BLaER1 (cell line): ENCODE results near the gene ADM2.

Experiments
- H3K27ac ChIP-seq: shearing (Covaris generic); formaldehyde crosslinking; 2 replicates; pipeline ENCODE4 v1.8.1; 2022
- H3K27me3 ChIP-seq: shearing (Covaris generic); formaldehyde crosslinking; 2 replicates; pipeline ENCODE4 v1.8.1; 2022
- H3K36me3 ChIP-seq: shearing (Covaris generic); formaldehyde crosslinking; 2 replicates; pipeline ENCODE4 v1.8.1; 2022
- H3K4me1 ChIP-seq: shearing (Covaris generic); formaldehyde crosslinking; 2 replicates; pipeline ENCODE4 v1.8.1; 2022
- H3K4me2 ChIP-seq: shearing (Covaris generic); formaldehyde crosslinking; 2 replicates; pipeline ENCODE4 v1.8.1; 2022
- H3K4me3 ChIP-seq: shearing (Covaris generic); formaldehyde crosslinking; 2 replicates; pipeline ENCODE4 v1.8.1; 2022
- H3K9ac ChIP-seq: shearing (Covaris generic); formaldehyde crosslinking; 2 replicates; pipeline ENCODE4 v1.8.1; 2022
- H3K9me3 ChIP-seq: shearing (Covaris generic); formaldehyde crosslinking; 2 replicates; pipeline ENCODE4 v1.8.1; 2022
- H4K20me1 ChIP-seq: shearing (Covaris generic); formaldehyde crosslinking; 2 replicates; pipeline ENCODE4 v1.8.1; 2022
- Cebpa-rat ChIP-seq: shearing (Covaris generic); IDR thresholded peaks from 2 replicates; pipeline ENCODE4 v1.8.1; 2022

The ADM2 gene

DNA sequence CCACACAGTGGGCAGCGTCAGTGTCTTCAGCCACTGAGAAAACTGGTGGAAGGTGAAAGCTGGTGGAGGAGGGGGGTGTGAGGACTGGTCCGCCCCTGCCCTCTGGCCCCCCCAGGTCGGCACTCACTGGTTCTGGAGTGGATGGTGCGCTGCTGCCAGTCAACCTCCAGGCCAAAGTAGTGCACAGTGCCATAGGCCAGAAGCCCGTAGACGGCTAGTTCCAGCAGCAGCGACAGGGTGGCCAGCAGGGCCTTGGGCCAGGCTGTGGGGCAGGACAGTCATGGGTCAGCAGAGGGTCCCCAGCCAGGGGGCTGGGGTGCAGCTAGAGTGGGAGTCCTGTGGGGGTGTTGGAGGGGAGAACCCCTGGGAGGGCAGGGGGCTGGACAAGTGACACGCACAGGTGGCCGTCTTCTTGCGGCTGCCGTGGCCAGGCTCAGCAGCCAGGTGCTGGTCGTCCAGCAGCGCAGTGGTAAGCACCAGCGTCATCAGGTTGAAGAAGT lies 24.0 kb downstream of the ADM2 start:
- Histone ChIP-seq H3K4me2 (peak overlapping the region; percentile 99), H3K9me3 (no peaks in the 10 kb centered on the region), H3K9ac (peak overlapping the region; percentile 92), H3K4me3 (no peak overlapping the region), H3K27ac (peak overlapping the region; percentile 89), H3K4me1 (peaks cover 55% of the 10 kb centered on the region), H4K20me1 (peaks cover 56% of the 10 kb centered on the region), H3K36me3 (peaks cover 41% of the 10 kb centered on the region), H3K27me3 (no peaks in the 10 kb centered on the region)
- no peak for TF ChIP-seq Cebpa-rat

DNA sequence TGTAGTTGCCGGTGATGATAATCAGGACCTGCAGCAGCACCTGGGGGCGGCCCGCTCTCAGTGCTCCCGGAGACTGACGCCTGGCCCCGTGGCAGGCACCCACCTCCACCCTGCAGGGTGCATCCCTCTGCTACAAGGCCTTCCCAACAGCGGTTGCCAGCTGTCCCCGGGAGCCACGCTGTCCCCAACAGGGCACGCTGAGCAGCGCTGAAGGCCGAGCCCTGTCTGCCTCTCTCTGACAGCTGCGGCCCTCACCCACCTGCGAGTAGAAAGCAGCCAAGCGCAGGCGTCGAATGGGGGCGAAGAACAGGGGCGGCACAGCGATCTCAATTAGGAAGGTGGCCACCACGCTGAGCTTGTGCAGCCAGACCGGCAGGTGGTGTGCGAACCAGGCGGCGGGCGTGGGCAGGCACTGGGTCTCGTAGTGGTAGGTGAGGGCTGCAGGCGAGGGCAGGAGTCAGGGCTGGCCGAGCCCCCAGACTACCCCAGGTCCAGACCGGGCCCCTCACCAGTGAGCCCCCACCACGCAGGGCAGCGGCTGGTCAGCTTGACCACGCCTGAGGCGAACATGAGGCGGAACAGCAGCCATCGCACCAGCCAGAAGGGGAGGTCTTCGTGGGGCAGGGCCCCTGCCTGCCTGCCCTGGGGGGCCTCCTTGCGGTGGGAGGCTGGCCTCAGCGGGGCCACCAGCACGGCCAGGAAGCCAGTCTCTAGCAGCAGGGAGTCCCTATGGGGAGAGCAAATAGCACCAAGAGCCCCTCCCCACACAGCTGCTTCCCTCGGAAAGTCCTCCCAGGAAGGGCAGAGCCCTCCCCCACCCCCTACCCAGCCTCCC lies 24.6 kb downstream of the ADM2 start:
- H3K9ac ChIP-seq, result peak overlapping the region; percentile 92
- peak overlapping the region; percentile 94 for H3K4me3 ChIP-seq
- no peaks in the 10 kb centered on the region for H3K27me3 ChIP-seq
- no peak for TF ChIP-seq Cebpa-rat
- no peaks in the 10 kb centered on the region for H3K9me3 ChIP-seq
- peaks cover 45% of the 10 kb centered on the region for H3K36me3 ChIP-seq
- H3K27ac ChIP-seq, result peak overlapping the region; percentile 89
- H3K4me2 ChIP-seq, result peak overlapping the region; percentile 99
- peaks cover 56% of the 10 kb centered on the region for H4K20me1 ChIP-seq
- H3K4me1 ChIP-seq, result peaks cover 57% of the 10 kb centered on the region

DNA sequence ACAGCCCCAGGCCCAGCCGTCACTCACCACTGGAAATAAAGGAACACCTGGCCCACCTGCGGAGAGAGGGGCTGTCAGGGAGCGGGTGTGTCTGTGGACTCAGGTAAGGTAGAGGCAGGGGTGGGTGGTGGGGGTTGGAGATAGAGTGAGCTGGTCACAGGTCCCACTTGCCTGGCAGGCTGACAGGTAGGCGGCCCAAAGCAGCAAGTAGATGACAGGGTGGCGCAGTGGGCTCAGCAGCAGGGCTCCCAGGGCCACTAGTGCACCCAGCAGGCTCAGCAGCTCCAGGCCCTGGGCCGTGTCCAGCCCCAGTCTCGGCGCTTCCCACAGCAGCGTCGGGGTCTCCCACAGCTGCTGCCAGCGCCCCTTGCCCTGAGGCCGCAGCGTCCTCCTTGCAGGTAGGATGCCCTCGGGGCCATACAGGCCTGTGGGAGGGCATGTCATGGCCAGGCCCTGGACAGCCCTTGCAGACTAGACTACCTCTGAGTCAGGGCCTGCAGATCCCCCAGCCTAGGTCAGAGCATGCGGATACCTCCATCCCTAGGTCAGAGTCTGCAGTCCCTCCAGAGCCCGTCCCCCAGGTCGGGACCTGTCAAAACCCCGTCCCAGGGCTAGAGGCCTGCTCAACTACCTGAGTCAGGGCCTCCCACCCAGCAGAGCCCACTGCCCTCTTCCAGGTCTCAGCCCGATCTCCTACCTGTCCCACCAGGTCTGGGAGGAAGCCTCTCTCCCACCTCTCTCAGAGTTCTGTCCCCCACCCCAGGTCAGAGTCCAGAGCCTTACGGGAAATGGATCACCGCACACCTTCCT lies 25.5 kb downstream of the ADM2 start:
- H3K4me2 ChIP-seq, result peak overlapping the region; percentile 99
- H3K27me3 ChIP-seq, result no peaks in the 10 kb centered on the region
- H3K36me3 ChIP-seq, result peaks cover 49% of the 10 kb centered on the region
- no peak for TF ChIP-seq Cebpa-rat
- peaks cover 57% of the 10 kb centered on the region for H3K4me1 ChIP-seq
- peak overlapping the region; percentile 89 for H3K27ac ChIP-seq
- peak overlapping the region; percentile 92 for H3K9ac ChIP-seq
- H4K20me1 ChIP-seq, result peaks cover 56% of the 10 kb centered on the region
- peak overlapping the region; percentile 94 for H3K4me3 ChIP-seq
- no peaks in the 10 kb centered on the region for H3K9me3 ChIP-seq

DNA sequence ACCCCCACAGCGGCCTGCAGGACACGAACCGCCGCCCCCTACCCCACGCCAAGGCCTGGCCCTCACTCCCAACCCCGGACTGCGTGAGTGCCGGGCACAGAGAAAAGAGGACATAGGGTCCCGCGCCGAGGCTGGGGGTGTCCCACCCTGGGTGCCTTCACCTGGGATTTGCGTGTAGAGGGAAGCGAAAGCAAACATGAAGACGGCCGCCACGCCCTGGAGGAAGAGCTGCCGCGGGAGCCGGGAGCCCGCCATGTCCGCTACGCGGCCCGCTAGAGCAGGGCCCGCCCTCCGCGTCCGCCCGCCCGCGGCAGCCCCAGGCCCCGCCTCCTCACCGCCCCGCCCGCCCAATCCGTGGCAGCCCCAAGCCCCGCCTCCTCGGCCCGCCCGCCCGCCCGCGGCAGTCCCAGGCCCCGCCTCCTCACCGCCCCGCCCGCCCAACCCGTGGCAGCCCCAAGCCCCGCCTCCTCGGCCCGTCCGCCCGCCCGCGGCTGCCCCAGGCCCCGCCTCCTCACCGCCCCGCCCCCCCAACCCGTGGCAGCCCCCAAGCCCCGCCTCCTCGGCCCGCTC lies 26.2 kb downstream of the ADM2 start, which contains the start of gene LMF2:
Gene LMF2, minus strand, starts transcription at position 282 of the 570 bp plus-strand sequence. Its CDS starts 27 bp downstream, at position 255.
- Histone ChIP-seq H3K27me3 (no peaks in the 10 kb centered on the region), H3K4me1 (peaks cover 56% of the 10 kb centered on the region), H3K9me3 (no peaks in the 10 kb centered on the region), H3K36me3 (peaks cover 49% of the 10 kb centered on the region), H4K20me1 (peaks cover 55% of the 10 kb centered on the region), H3K4me3 (peak within 1 kb of the TSS; percentile 94), H3K9ac (peak within 1 kb of the TSS; percentile 92), H3K27ac (peak within 1 kb of the TSS; percentile 89), H3K4me2 (peak within 1 kb of the TSS; percentile 99)
- no peak for TF ChIP-seq Cebpa-rat

DNA sequence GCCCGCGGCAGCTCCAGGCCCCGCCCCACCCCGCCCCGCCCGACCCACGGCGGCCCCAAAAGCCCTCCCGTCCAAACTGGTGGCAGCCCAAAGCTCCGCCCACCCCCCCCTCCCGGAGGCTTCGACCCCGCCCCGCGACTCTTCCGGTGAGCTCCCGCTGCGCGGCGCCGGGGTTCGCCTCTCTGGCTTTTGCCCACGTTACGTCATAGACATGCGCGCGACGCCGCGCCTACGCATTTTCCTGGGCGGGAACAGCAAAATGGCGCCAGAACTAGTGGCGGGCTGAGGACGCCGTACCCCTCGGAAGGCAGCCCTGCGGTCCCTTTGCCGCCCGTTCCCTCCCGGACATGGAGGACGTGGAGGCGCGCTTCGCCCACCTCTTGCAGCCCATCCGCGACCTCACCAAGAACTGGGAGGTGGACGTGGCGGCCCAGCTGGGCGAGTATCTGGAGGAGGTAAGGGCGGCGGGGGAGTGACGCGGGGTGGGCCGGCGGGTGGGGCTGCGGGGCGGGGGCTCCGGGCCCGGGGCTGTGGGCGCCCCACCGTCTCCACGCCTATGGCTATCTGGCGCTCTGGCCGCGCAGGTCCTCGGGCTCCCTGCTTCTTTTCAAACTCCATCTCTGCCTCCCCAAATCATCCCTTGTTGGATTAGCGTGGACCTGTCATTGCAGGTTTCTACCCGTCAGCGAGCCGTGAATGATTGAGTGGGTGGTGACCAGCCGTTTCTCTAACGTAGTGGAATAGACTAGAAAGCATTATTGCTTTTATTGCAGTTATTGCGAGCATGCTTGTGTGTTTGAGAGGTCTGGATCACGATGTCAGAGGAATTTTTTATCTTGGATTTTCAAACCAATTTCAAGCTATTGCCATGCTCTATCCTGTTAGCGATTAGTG lies 26.9 kb downstream of the ADM2 start, which contains the start of gene NCAPH2:
Gene NCAPH2, plus strand, starts transcription at position 234 of the 894 bp plus-strand sequence. Its CDS starts 114 bp downstream, at position 348.
- Histone ChIP-seq H3K9ac (peak within 1 kb of the TSS; percentile 92), H3K4me2 (peak within 1 kb of the TSS; percentile 99), H4K20me1 (peaks cover 55% of the 10 kb centered on the region), H3K27ac (peak within 1 kb of the TSS; percentile 89), H3K4me1 (peaks cover 48% of the 10 kb centered on the region), H3K4me3 (peak within 1 kb of the TSS; percentile 94), H3K36me3 (peaks cover 49% of the 10 kb centered on the region), H3K27me3 (no peaks in the 10 kb centered on the region), H3K9me3 (no peaks in the 10 kb centered on the region)
- TF ChIP-seq Cebpa-rat, result no peak

DNA sequence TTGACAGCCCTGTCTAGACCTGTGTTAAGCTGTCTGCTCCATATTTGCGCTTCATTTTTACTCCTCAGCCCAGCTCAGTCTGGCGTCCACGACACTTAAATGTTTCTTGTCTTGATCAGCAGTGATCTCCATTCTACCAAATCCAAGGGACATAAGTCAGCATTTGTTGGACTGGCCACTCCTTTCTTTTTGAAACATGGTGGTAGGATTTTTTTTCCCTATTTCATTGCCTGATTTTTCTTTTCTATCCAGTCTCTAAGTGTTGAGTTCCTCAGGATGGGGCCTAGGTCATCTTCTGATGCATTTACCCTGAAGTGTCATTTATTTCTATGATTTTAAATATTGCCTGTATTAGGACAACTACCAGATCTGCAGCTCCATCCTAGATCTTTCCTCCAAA lies 27.6 kb downstream of the ADM2 start:
- Histone ChIP-seq H3K4me1 (peaks cover 48% of the 10 kb centered on the region), H3K4me2 (peak overlapping the region; percentile 96), H3K36me3 (peaks cover 49% of the 10 kb centered on the region), H3K27me3 (no peaks in the 10 kb centered on the region), H3K9ac (peak overlapping the region; percentile 87), H3K27ac (peak overlapping the region; percentile 87; the same call in 1 of the 2 replicates), H4K20me1 (peaks cover 61% of the 10 kb centered on the region), H3K9me3 (no peaks in the 10 kb centered on the region), H3K4me3 (peak overlapping the region; percentile 73)
- TF ChIP-seq Cebpa-rat, result no peak

DNA sequence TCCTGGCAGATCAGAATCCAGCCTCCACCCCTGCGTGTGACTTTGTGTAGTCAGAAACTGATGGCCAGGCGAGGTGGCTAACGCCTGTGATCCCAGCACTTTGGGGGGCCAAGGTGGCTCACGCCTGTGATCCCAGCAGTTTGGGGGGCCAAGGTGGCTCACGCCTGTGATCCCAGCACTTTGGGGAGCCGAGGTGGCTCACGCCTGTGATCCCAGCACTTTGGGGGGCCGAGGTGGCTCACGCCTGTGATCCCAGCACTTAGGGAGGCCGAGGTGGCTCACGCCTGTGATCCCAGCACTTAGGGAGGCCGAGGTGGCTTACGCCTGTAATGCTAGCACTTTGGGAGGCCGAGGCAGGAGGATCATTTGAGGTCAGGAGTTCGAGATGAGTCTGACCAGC lies 31.8 kb downstream of the ADM2 start:
- no peak overlapping the region for H3K27ac ChIP-seq
- no peaks in the 10 kb centered on the region for H3K27me3 ChIP-seq
- H3K4me2 ChIP-seq, result no peak overlapping the region
- H3K36me3 ChIP-seq, result peaks cover 68% of the 10 kb centered on the region
- H4K20me1 ChIP-seq, result peaks cover 74% of the 10 kb centered on the region
- peaks cover 38% of the 10 kb centered on the region for H3K4me1 ChIP-seq
- no peaks in the 10 kb centered on the region for H3K9me3 ChIP-seq
- no peak overlapping the region for H3K4me3 ChIP-seq
- H3K9ac ChIP-seq, result no peak overlapping the region; the same call in 1 of the 2 replicates
- TF ChIP-seq Cebpa-rat, result no peak

DNA sequence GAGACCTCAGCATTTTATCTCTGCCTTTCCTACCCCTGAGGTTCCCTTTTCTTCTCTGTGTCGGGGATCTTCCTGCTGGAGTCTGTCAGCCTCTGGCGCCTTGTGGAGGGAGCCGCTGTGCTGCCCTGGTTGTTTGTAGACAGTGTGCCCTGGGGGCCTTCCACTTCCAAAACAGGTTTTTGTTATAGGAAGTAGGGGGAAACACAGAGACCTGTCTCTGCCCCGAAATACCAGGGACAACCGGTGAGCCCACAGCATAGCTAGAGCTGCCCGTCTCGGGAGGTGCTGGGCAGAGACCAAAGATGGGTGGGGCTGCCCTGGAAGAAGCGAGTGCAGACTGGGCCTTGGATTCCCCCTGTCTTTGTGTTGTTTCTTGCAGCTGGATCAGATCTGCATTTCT lies 34.7 kb downstream of the ADM2 start:
- H3K4me3 ChIP-seq, result no peak overlapping the region
- peaks cover 17% of the 10 kb centered on the region; the same call in 1 of the 2 replicates for H3K4me1 ChIP-seq
- no peak overlapping the region for H3K27ac ChIP-seq
- no peaks in the 10 kb centered on the region for H3K9me3 ChIP-seq
- H3K4me2 ChIP-seq, result no peak overlapping the region
- H3K36me3 ChIP-seq, result peaks cover 87% of the 10 kb centered on the region
- peaks cover 69% of the 10 kb centered on the region for H4K20me1 ChIP-seq
- peak overlapping the region; percentile 24; the same call in 1 of the 2 replicates for H3K9ac ChIP-seq
- no peak for TF ChIP-seq Cebpa-rat
- no peaks in the 10 kb centered on the region for H3K27me3 ChIP-seq
